IPS-NIHi7 (cell line): ENCODE data around the gene FUT7.

ENCODE experiments used
- DNase-seq: peaks from one replicate; pipeline ENCODE4 v3.0.0; 2012; ENCODE audit warnings: mixed read lengths; ENCODE audit errors: extremely low spot score

FUT7 gene

GRCh38 chr9:137001857-137002645 lies 29.8 kb downstream of the FUT7 start:
- no peak for DNase-seq

- no peak for DNase-seq
These were observed 31.5 kb downstream of the FUT7 start for GRCh38 chr9:137000177-137000930.

GRCh38 chr9:136997830-136998234 lies 34.1 kb downstream of the FUT7 start:
- no peak for DNase-seq

GRCh38 chr9:136997371-136997770 lies 34.5 kb downstream of the FUT7 start:
- DNase-seq: no peak

- DNase-seq: peak; percentile 64
These were observed 35.3 kb downstream of the FUT7 start, which contains the start of gene CLIC3 for GRCh38 chr9:136996361-136997292. Gene CLIC3, minus strand, starts transcription at chr9:136996568. Its CDS starts 25 bp downstream, at chr9:136996543.

- DNase-seq: no peak
These were observed 36.0 kb downstream of the FUT7 start for GRCh38 chr9:136995772-136996311.

- no peak for DNase-seq
These were observed 36.5 kb downstream of the FUT7 start for GRCh38 chr9:136995362-136995761.

GRCh38 chr9:136994888-136995230 lies 37.0 kb downstream of the FUT7 start:
- peak; percentile 70 for DNase-seq

GRCh38 chr9:136994180-136994887 lies 37.6 kb downstream of the FUT7 start:
- DNase-seq: no peak

- DNase-seq: no peak
These were observed 39.0 kb downstream of the FUT7 start for GRCh38 chr9:136992819-136993369.

- DNase-seq: peak; percentile 99
These were observed 39.7 kb downstream of the FUT7 start, which contains the start of gene PAXX for GRCh38 chr9:136991993-136992818. Gene PAXX, plus strand, starts transcription at chr9:136992422. Its CDS starts 22 bp downstream, at chr9:136992444.

GRCh38 chr9:136990242-136990911 lies 41.5 kb downstream of the FUT7 start:
- no peak for DNase-seq

GRCh38 chr9:136988872-136989271 lies 43.0 kb downstream of the FUT7 start:
- no peak for DNase-seq

- no peak for DNase-seq
These were observed 46.0 kb downstream of the FUT7 start for GRCh38 chr9:136985853-136986252.

GRCh38 chr9:136985027-136985602 lies 46.8 kb downstream of the FUT7 start:
- DNase-seq: no peak

GRCh38 chr9:136984464-136985026 lies 47.3 kb downstream of the FUT7 start:
- no peak for DNase-seq

- DNase-seq: no peak
These were observed 48.1 kb downstream of the FUT7 start for GRCh38 chr9:136983656-136984314.

GRCh38 chr9:136983167-136983566 lies 48.7 kb downstream of the FUT7 start:
- DNase-seq: no peak
